GM19351 (cell line): ENCODE data around the gene CIDEA.

Experiments
- ATAC-seq: cut with Tn5 transposase; IDR thresholded peaks from one replicate; pipeline ENCODE4 v1.9.1; 2021; ENCODE audit warnings: mild to moderate bottlenecking, moderate library complexity; ENCODE audit not compliant: unreplicated experiment

The CIDEA gene

DNA sequence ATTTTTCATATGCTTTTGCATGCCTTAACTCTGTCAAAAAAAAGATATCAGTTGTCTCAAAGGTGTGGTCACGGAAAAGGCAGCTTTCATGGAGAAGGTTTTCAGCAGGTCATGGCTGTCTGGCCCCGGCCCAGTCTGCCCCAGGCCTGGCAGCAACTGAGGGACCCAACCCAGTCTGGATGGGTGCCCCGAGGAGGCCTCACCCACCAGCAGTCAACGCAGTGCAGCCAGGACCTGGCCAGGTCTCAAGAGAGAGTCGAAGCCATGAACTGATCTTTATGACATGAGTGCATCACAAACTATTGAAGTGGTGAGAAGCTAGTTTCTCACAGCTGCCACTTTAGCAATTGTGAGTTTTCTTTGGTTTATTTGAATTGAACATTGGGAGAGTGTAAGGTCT is 61.8 kb downstream of the CIDEA start:
- no peak for ATAC-seq

DNA sequence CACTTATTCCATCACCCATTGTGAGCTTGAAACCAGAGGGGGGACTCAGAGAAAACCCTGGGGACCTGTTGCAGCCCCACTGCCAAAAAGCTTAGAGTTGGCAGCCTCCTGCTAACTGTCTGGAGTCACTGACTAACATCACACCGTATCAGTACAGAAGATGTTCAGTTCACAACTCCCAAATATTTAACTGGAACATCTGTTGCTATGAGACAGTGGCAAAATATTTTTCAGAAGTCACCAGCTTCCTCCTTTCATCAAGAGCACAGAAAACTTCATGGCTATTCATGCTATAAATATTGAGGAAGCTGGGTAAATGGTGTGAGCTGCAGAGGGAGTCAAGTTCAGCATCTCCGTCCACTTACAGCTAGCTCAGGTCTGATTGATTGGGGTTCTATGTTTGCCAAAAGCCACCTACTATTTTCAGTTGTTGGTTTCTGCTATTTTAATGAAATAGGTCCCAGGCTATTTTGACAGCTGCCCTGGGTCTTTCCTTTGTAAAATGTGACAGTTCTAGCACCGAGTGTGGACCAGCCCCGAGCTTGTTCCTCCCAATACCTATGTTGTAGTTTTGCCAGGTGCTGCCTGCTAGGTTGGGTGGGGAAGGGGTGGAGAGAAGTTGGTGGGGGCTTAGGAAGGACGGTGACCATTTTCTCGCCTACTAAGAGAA is 63.6 kb downstream of the CIDEA start:
- ATAC-seq: no peak

DNA sequence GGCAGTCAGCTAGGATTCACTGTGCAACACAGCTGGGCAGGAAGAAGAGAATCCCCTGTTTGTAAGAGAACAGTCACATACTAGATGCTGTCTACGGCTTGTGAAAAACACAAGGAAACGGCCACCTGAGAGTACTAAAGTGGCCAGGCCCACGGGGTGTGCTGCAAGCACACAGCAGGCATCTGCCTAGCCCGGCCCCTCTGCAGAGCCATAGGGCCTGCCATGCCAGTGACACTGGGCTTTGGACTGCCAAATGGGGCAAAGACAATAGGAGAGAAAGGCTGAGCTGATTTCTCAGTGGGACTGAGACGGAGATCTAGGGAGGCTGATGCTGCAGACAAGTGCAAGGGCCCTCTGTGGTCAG is 64.2 kb downstream of the CIDEA start:
- ATAC-seq: no peak

DNA sequence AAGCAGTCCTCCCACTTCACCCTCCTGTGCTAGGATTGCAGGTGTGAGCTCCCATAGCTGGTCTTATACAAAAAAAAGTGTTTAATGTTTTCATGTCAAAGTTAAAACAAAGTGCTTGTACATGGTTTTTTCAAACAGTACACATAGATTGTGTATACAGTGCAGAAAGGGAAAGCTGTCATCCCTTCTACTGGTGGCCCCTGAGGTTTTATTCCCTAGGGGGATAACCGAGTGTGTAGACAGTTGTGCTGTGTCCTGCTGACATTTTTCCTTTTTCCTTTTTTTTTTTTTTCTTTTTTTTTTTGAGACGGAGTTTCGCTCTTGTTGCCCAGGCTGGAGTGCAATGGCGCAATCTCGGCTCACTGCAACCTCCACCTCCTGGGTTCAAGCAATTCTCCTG is 64.7 kb downstream of the CIDEA start:
- ATAC-seq: no peak

DNA sequence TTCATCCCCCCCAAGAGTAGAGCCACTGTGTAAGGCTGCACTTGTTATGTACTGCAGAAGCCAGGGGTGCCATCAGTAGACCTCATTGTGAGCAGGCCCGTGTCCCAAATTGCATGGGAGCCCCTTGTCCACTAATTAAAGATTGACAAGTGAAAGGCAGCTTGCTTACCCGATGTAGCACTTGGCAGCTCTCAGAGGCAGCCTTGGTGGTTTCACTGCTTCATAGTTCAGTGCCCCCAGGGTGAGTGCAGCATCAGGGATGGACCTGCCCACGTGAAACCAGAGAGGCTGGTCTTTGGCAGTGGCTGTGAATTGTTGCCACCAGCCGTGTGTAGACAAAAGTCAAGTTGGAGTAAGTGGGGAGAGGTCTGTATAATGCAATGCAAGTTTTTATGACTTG is 67.2 kb downstream of the CIDEA start:
- ATAC-seq: peak; percentile 65

DNA sequence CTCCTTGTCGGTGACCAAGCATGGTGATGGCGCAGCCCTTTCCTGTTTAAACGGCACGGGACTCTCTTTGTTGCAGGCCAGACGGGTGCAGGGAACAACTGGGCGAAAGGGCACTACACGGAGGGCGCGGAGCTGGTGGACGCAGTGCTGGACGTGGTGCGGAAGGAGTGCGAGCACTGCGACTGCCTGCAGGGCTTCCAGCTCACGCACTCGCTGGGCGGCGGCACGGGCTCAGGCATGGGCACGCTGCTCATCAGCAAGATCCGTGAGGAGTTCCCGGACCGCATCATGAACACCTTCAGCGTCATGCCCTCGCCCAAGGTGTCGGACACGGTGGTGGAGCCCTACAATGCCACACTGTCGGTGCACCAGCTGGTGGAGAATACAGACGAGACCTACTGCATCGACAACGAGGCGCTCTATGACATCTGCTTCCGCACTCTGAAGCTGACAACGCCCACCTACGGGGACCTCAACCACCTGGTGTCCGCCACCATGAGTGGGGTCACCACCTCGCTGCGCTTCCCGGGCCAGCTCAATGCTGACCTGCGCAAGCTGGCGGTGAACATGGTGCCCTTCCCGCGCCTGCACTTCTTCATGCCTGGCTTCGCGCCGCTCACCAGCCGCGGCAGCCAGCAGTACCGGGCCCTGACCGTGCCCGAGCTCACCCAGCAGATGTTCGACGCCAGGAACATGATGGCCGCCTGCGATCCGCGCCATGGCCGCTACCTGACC is 71.0 kb downstream of the CIDEA start:
- no peak for ATAC-seq

DNA sequence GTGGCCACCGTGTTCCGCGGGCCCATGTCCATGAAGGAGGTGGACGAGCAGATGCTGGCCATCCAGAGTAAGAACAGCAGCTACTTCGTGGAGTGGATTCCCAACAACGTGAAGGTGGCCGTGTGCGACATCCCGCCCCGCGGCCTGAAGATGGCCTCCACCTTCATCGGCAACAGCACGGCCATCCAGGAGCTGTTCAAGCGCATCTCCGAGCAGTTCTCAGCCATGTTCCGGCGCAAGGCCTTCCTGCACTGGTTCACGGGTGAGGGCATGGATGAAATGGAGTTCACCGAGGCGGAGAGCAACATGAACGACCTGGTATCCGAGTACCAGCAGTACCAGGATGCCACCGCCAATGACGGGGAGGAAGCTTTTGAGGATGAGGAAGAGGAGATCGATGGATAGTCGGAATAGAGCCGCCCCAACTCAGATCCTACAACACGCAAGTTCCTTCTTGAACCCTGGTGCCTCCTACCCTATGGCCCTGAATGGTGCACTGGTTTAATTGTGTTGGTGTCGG is 71.6 kb downstream of the CIDEA start:
- no peak for ATAC-seq

DNA sequence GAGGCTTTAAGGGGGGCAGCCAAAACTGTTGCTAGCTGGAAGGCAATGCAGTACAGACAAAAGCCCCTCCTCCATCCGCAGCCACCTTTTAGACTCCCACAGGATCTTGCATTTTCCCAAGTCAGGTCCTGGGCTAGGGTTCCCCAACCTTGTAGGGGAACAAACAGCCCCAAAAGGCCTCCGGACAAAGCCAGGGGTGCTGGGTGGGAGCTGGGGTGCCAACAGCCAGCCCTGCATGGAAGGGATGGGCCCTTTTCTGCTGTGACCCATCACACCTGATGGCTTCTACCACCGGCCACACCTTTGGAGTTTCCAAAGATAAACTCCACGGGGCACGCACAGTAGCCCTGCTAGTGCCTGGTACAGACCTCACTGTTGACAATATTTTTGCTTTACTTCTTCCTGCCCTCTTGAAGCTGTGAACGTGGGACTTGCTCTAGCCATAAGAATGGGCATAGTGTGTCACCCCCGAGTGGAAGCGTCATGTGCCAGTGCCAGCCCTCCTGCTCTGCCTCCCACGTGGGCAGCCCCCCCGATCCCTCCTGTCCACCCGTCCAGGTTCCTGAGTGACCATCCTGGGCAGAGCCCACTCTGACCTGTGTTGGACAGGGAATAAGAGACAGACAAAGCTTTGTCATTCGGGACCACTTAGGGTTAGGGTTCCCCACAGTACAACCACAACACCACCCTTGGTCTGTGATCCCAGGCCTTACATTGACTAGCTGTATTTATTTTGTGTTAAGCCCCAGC is 72.7 kb downstream of the CIDEA start:
- ATAC-seq: no peak
